Testis (tissue), 2 donors: ENCODE results near the gene CARD10.

Source experiments
- POLR2A ChIP-seq: fragments of 450-650 bp; IDR thresholded peaks from one replicate; pipeline ENCODE4 v1.6.1; 2017; ENCODE audit warnings: antibody characterized with exemption, mild to moderate bottlenecking, moderate library complexity
- TF ChIP-seq, protein P1 (sequence below), 3 experiments: fragments of 450-650 bp in 2 of 3; fragments of 200-600 bp in 1 of 3; sonication (generic) in 1 of 3; IDR thresholded peaks; one replicate each; pipeline ENCODE4 v1.5.1; 2016 to 2019; ENCODE audit warnings: antibody characterized with exemption in 3 of 3, mild to moderate bottlenecking in 2 of 3, moderate library complexity in 1 of 3

DNA sequence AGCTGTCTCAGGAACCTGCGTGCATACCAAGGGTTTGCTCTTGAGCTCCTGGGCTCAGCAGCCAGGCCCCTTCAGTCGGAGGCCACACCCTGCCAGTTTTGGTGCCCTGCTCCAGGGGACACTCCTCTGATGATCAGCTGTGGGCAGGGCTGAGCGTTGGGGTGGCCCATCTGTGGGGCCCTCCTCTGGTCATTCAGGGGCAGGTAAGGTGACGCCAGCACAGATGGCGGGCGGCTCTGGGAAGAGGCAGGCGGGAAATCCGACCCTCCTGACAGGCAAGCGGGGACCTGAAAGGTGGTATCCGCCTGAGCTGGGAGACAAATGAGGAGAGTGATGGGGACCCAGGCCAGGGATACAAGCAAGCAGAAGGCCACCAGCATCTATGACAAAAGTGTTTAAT, 29.2 kb downstream of the CARD10 start:
- TF ChIP-seq POLR2A, result no peak
- TF ChIP-seq, protein P1, sequence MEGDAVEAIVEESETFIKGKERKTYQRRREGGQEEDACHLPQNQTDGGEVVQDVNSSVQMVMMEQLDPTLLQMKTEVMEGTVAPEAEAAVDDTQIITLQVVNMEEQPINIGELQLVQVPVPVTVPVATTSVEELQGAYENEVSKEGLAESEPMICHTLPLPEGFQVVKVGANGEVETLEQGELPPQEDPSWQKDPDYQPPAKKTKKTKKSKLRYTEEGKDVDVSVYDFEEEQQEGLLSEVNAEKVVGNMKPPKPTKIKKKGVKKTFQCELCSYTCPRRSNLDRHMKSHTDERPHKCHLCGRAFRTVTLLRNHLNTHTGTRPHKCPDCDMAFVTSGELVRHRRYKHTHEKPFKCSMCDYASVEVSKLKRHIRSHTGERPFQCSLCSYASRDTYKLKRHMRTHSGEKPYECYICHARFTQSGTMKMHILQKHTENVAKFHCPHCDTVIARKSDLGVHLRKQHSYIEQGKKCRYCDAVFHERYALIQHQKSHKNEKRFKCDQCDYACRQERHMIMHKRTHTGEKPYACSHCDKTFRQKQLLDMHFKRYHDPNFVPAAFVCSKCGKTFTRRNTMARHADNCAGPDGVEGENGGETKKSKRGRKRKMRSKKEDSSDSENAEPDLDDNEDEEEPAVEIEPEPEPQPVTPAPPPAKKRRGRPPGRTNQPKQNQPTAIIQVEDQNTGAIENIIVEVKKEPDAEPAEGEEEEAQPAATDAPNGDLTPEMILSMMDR (IDR thresholded peaks at IDR 0.05), result no peak
